ENCODE data around the gene CTNNA2.

GRCh38 chr2:80153151-80153550, 640.3 kb downstream of the CTNNA2 start:
- TF ChIP-seq, protein P1, sequence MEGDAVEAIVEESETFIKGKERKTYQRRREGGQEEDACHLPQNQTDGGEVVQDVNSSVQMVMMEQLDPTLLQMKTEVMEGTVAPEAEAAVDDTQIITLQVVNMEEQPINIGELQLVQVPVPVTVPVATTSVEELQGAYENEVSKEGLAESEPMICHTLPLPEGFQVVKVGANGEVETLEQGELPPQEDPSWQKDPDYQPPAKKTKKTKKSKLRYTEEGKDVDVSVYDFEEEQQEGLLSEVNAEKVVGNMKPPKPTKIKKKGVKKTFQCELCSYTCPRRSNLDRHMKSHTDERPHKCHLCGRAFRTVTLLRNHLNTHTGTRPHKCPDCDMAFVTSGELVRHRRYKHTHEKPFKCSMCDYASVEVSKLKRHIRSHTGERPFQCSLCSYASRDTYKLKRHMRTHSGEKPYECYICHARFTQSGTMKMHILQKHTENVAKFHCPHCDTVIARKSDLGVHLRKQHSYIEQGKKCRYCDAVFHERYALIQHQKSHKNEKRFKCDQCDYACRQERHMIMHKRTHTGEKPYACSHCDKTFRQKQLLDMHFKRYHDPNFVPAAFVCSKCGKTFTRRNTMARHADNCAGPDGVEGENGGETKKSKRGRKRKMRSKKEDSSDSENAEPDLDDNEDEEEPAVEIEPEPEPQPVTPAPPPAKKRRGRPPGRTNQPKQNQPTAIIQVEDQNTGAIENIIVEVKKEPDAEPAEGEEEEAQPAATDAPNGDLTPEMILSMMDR (IDR thresholded peaks at IDR 0.05) = no peak
- TF ChIP-seq ZFX (IDR thresholded peaks at IDR 0.05; ENCODE audit: borderline replicate concordance) = no peak

Measured in 22Rv1 (cell line).